ENCODE data around the gene POLRMT.
A peak's percentile ranks its signal among the peaks of the same experiment; 100 is the strongest.
"Not testable (repeated sequence)": the region's sequence is repeated elsewhere in the genome, so short reads cannot be mapped to it uniquely, and the experiment has no call there.

The POLRMT gene

GRCh38 chr19:590396-590745, 43.0 kb downstream of the POLRMT start:
- DNase-seq = peak; percentile 30

GRCh38 chr19:589693-590395, 43.5 kb downstream of the POLRMT start, which contains the start of gene HCN2:
Gene HCN2, plus strand, starts transcription at chr19:589881. Its CDS starts 65 bp downstream, at chr19:589946.
- no peak for DNase-seq

- no peak for DNase-seq
Measured at GRCh38 chr19:588741-589692, 44.3 kb downstream of the POLRMT start.

- DNase-seq = peak; percentile 80
Measured at GRCh38 chr19:588093-588740, 45.1 kb downstream of the POLRMT start.

GRCh38 chr19:585551-586110, 47.7 kb downstream of the POLRMT start:
- no peak for DNase-seq

- DNase-seq = not testable (repeated sequence)
Measured at GRCh38 chr19:585146-585545, 48.2 kb downstream of the POLRMT start.

GRCh38 chr19:584240-585001, 48.9 kb downstream of the POLRMT start:
- peak; percentile 49 for DNase-seq

- no peak for DNase-seq
Measured at GRCh38 chr19:583968-584239, 49.4 kb downstream of the POLRMT start.

GRCh38 chr19:583198-583967, 50.0 kb downstream of the POLRMT start:
- no peak for DNase-seq

- no peak for DNase-seq
Measured at GRCh38 chr19:582497-583197, 50.7 kb downstream of the POLRMT start.

GRCh38 chr19:581399-582111, 51.8 kb downstream of the POLRMT start:
- DNase-seq = no peak

GRCh38 chr19:580274-580835, 53.0 kb downstream of the POLRMT start:
- DNase-seq = no peak

- DNase-seq = no peak
Measured at GRCh38 chr19:579842-580155, 53.5 kb downstream of the POLRMT start.

GRCh38 chr19:579111-579841, 54.1 kb downstream of the POLRMT start:
- no peak for DNase-seq

- no peak for DNase-seq
Measured at GRCh38 chr19:577439-578392, 55.6 kb downstream of the POLRMT start.

GRCh38 chr19:576768-577438, 56.4 kb downstream of the POLRMT start:
- no peak for DNase-seq
